ENCODE results near the gene MIEF2.
A peak's percentile ranks its signal among the peaks of the same experiment; 100 is the strongest.

The MIEF2 gene

DNA sequence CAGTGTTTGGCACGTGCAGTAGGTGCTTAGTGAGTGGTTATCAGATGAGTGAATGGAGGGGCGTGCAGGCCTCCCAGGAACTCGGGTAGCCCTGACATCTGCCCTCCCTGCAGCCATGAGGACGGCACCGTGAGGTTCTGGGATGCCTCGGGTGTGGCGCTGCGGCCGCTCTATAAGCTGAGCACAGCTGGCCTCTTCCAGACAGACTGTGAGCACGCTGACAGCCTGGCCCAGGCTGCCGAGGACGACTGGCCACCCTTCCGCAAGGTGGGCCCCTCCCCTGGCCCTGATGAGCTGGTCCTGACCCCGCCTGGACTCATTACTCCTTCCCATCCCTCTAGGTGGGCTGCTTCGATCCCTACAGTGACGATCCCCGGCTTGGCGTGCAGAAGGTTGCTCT, 24.0 kb upstream of the MIEF2 start:
- DNase-seq: no peak

DNA sequence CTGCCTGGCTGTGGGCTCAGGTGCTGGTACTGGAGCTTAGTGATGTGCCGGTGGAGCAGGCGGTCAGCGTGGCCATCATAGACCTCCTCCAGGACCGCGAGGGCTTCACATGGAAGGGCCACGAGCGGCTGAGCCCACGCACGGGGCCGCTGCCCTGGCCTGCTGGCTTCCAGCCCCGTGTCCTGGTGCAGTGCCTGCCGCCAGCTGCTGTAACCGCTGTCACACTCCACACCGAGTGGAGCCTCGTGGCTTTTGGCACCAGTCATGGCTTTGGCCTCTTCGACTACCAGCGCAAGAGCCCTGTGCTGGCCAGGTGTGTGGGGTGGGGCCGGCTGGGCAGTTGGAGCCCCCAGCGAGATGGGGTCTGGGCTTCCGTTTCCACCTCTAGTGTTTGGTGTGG, 23.0 kb upstream of the MIEF2 start:
- no peak for DNase-seq

DNA sequence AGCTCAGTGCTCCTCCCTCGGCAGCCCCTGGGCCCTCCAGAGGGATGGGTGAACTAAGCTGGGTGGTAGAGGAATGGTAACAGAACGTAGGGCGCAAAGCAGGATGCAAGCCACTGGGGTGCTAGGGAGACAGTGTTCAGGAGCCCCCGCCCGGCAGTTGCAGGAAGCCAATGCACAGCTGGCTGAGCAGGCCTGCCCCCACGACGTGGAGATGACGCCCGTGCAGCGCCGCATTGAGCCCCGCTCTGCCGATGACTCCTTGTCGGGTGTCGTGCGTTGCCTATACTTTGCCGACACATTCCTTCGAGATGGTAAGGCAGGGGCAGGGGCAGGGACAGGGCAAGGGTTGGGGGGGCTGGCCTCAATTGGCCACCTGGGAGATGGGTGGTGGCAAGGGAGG, 22.2 kb upstream of the MIEF2 start:
- DNase-seq: no peak

GRCh38 chr17:18240449-18240848, 20.0 kb upstream of the MIEF2 start:
- no peak for DNase-seq

GRCh38 chr17:18241229-18241871, 19.1 kb upstream of the MIEF2 start:
- peak; percentile 63 for DNase-seq

GRCh38 chr17:18245038-18245776, 15.3 kb upstream of the MIEF2 start:
- DNase-seq: no peak

- DNase-seq: no peak
These were observed 14.2 kb upstream of the MIEF2 start for GRCh38 chr17:18246109-18246725.

DNA sequence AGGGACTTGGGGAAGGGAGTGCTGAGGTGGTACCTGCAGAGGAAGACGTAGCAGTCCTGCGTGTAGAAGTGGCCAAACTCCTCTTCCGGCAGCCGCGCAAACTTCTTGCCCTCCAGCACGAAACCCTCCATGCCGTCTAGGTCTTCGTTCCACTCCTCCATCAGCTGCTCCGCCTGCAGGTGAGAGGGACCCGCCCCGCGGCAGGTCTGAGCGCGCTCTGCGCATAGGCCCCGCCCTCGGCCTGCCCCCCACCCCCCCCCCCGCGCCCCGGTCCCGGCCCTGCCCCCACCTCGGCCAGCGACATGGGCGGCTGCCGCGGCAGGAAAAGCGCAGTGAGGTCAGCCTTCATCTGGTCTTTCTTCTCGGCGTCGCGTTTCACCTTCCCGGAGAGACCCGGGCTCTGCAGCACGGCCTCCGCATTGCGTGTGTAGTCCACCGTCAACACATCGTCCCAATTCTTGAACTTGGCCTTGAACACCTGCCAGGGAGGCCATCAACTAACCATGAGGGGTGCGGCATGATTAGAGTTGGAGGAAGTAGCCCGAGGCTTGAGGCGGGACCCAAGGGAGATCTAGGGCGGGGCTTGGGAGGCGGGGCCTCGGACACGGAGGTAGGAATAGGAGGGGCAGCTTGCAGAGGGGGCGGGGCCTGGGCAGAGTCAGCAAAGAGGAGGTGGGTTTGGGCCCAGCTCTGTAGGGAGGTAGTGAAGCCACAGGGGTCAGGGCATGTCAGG, 13.4 kb upstream of the MIEF2 start:
- DNase-seq: peak; percentile 93

DNA sequence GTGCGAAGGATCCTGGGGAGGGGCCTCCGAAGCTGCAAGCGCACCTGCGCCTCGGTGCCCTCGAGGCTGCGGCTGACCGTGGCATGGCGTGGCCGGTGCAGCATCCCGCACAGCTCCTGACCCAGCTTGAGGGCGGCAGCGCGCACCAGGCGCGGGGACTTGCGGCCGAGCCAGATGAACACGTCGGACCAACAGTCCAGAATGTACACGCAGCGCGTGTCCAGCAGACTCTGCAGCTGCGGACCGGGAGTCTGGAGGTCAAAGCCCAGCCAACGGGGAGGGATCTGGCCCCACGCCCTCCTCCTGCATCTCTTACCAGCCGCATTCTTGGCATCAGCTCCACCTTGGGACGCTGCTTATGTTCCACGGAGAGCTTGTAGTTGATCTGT, 12.9 kb upstream of the MIEF2 start:
- peak; percentile 55 for DNase-seq

DNA sequence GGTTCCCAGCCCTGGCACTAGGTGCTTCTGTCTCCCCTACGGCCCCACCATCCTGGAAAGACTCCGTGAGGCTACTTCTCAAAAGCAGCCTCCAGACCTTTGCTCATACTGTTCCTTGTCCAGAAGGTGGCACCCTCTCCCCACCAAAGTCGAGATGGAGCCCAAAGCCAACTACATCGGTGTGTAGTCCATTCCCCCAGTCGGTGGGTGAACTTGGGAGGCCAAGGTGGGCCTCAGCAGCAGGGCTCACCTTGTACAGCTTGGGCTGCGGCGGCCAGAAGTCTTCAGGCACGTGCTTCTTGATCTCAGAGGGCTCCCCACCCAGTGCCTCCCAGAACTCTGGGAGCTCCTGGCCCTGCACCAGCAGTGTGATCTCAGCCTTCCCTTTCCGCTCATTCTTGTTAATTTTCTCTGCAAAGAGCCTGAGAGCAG, 12.1 kb upstream of the MIEF2 start:
- peak; percentile 98 for DNase-seq

GRCh38 chr17:18248811-18249210, 11.7 kb upstream of the MIEF2 start:
- no peak for DNase-seq

GRCh38 chr17:18250259-18250658, 10.2 kb upstream of the MIEF2 start:
- peak; percentile 48 for DNase-seq

DNA sequence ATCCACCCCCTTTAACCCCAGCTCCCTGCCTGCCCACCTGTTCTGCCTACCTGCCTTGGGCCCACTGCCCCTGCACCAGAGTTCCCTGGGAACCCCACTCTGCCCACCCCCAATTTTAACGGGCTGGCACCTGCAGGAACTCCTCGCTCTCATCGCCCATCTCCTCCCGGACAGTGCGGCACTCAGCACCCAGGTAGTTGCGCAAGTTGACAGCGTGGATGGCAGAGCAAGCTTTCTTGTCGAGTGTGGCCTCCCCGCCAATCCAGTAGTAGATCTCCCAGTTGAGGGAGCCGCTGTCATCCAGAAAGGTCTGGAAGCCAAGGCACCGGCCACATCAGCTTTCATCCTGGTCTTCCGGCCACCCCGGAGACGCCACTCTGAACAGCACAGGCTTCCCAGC, 9.8 kb upstream of the MIEF2 start:
- no peak for DNase-seq

DNA sequence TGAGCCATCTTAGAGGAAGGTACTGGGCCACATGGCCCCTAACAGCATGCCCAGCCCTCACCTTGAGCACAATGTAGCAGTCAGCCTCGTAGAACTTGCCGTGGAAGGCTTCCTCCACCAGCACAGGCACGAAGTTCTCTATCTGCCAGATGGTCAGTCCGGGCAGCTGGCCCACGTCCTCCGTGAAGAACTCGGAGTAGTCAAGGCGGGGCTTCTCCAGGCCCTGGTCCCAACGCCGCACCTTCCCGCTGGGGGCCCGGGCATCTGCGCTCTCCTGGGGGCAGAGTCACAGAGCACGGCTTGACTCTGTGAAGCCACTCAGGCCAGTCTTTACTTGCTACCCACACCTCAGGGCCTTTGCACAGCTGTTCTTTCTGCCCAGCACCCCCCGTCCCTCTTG, 9.3 kb upstream of the MIEF2 start:
- no peak for DNase-seq

DNA sequence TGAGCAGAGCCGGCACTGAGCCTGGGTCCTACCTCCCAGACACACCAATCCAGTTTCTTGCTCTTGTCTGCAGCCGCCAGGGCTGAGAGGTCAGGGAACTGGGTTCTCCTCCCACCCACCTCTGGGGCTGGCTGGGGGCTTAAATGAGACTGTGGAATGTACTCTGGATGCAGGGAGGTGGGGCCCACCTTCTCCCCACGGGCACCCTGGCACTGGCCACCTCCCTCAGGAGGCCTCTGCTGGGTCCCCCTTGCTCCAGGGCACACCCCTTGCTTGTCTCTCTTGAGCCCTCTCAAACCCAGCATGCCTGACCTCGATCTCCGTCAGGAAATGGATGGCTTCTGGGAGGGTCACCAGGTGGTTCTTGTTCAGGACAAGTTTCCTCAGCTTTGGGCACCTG, 8.3 kb upstream of the MIEF2 start:
- DNase-seq: no peak

DNA sequence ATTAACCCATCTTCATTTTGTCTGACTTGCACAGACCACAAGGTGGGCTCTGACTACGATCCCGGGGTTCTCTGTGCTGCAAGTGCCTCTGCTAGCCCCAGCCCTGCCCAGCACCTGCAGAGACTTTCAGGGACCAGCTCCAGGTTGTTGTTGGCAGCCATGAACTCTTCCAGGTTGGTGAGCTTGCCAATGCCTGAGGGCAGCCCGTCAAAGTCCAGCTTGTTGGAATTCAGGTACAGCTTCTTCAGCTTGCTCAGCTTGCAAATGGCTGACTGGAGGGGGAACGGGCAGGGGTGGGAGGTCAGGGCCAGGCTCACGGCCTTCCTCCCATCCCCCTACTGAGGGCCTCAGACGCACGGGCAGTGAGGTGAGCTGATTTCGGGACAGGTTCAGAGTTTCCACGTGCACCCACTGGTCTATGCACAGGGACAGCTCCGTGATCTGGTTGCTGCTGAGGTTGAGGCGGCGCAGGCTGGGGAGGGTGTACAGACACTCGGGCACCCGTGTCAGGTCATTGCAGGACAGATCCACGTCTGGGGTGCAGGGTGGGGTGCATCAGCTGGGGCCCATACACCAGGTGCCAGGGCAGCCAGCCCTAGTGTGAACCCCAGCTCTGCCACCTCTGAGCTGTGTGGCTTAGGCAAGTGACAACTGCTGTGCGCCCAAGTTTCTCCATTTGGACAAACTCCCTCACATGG, 7.1 kb upstream of the MIEF2 start:
- no peak for DNase-seq

DNA sequence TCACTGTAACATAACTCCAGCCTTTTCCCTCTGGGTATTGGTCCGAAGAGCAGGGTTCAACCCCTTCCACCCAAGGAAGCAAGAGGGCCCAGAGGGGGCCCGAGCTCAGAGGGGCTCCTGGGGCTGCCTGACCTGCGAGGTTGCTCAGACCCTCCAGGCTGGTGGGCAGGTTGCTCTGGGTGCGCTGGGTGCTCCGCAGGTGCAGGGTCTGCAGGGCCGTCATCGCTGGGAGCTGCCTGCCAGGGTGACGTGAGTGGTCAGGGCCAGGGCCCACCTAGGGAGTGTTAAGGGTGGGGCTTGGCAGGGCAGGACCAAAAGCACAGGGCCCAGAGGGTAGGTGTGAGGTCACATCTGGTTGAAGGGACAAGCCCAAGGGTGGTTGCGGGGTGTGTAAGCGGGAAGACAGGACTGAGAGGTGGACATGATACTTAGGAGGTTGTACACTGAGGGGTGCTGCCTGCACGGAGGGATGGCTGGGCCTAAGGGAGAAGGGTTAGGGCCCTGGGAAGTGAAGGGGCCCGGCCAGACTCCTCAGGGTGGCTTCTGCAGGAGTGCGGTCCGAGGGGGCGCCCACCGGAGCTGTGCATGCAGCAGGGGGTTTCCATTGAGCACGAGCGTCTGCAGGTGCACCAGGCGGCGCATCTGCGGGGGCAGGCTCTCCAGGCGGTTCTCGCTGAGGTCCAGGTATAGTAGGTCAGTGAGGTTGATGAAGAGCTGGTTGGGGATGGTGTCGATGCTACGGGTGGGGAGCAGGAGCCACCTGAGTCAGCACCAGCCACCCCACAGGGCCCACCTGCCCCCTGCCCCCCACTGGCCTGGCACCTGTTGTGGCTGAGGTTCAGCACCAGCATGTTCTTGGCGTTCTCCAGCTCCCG, 6.3 kb upstream of the MIEF2 start:
- no peak for DNase-seq

GRCh38 chr17:18254888-18255649, 5.4 kb upstream of the MIEF2 start:
- DNase-seq: no peak

DNA sequence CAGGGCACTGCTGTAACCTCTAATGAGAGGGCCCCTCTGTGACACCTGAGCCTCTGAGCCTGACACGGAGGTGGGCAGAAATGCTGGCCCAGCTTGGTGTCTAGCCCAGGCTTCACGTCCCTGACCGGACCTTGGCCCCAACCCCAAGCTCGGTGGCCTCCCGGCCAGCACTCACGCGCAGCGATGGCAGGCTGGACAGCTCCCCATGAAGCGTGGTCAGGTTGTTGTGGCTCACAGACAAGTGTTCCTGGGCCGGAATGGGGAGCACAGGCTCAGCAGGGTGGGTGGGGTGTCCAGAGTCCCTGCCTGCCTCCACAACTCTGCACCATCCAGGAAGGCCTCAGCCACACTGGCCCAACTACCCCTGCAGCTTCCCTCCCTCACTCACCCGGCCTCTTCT, 4.1 kb upstream of the MIEF2 start:
- DNase-seq: no peak

DNA sequence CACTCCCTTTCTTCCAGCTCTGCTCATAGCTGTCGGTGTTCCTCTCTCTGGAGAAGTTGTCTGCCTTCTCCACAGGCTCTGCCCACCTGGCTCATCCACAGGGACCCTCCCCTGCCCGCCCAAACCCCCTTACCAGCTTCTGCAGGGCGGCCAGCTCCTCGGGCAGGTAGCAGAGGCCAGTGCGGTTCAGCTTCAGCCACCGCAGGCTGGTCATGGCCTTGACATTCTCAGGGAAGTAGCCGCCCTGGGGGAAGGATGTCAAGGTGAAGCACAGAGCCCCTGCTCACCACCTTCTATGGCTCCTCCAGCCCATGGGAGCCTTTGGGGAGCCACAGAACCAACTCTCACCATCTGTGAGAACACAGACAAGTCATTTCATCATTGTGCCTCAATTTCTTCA, 3.7 kb upstream of the MIEF2 start:
- no peak for DNase-seq

DNA sequence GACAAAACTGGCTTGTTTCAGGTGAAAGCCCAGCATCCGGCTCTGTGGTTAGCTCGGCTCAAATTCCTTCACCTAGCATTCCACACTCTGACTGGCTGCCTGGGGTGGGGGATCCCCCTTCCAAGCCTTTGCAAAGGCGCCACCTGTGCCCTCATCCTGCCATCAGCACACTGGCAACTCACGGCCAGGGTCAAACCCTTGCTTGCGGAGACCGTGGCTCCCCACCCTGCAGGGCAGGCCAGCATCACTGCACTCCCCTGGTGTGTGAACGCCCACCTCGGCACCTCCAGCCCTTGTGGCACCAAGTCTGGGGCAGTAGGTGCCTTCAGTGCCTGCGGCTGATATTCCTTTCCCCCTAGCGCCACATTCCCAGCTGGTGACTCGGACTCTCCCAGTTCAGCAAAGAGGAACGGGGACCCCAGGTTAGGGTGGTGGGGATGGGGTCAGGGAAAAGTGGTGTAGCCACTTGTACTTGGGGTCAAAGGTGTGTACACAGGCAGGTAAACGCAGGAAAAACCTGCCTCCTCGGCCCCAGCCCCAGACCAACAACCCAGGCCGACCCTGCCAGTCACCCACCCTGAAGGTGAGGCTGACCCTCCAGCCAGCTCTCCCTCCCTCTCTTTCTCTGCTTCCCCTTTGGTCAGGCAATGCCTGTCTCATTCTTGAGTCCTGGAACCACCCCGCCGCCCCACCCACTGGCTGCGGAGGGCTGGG, 3.0 kb upstream of the MIEF2 start:
- peak; percentile 65 for DNase-seq

Data from 8988T (cell line).